HL-60 (cell line): ENCODE results near the gene PLIN1.

Source experiments
- DNase-seq, 2 experiments: peaks; one replicate each; pipeline ENCODE4 v3.0.0-alpha.2; 2010 to 2020; ENCODE audit warnings: low read depth in 1 of 2, low spot score in 1 of 2
- H3K27ac ChIP-seq: fragments of 250-450 bp; sonication (Bioruptor Pico); replicated peaks from 2 replicates; pipeline ENCODE4 v1.5.1; 2020; ENCODE audit warnings: mild to moderate bottlenecking, moderate library complexity
- H3K27me3 ChIP-seq: fragments of 250-450 bp; sonication (Bioruptor Pico); 2 replicates; pipeline ENCODE4 v1.5.1; 2021; ENCODE audit warnings: mild to moderate bottlenecking, moderate library complexity; ENCODE audit not compliant: insufficient read depth, poor library complexity, severe bottlenecking
- H3K4me3 ChIP-seq: replicated peaks from 2 replicates; pipeline ENCODE4 v1.5.1; 2011; ENCODE audit warnings: mild to moderate bottlenecking, control low read depth, low read length; ENCODE audit not compliant: insufficient read depth
- GABPA ChIP-seq: IDR thresholded peaks from 2 replicates; pipeline ENCODE4 v1.6.1; 2012; ENCODE audit warnings: low read depth
- POLR2AphosphoS5 ChIP-seq: IDR thresholded peaks from 2 replicates; pipeline ENCODE4 v1.6.1; 2012; ENCODE audit warnings: low read depth
- SPI1 ChIP-seq: IDR thresholded peaks from 2 replicates; pipeline ENCODE4 v1.6.1; 2012; ENCODE audit warnings: low read depth, mild to moderate bottlenecking, borderline replicate concordance
- TF ChIP-seq, protein P1 (sequence below): IDR thresholded peaks from 2 replicates; pipeline ENCODE4 v1.6.1; 2012; ENCODE audit warnings: low read depth; ENCODE audit not compliant: insufficient replicate concordance
- TF ChIP-seq, protein P2 (sequence below): IDR thresholded peaks from one replicate; pipeline ENCODE4 v1.5.1; 2011; ENCODE audit warnings: low read length, control low read depth, inconsistent platforms; ENCODE audit not compliant: insufficient read depth

PLIN1 gene

DNA sequence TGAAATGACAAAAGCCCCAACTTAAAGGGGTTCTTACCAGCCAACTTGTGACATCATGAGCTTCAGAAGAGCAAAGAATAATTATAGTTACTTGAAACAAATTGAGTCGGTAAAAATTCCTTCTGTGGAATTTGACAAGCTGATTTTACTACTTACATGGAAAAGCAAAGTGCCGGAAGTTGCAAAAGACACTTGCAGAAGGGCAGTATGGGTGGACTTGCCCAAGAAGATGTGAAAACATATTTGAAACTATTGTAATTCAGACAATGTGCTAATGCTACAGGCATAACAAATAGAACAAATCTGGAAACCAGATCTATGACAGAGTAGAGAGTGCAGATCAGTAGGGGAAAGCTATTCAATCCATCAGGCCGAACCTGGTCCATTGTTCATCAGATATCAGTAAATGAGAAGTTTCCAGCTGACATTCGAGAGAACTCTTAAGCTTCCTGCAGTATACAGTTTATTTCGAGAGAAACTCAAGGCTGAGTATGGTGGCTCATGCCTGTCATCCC is 21.4 kb downstream of the PLIN1 start:
- Histone ChIP-seq H3K4me3 (no peak overlapping the region), H3K27me3 (peaks cover 30% of the 10 kb centered on the region), H3K27ac (no peak overlapping the region)
- DNase-seq, result no peak
- TF ChIP-seq, protein P1, sequence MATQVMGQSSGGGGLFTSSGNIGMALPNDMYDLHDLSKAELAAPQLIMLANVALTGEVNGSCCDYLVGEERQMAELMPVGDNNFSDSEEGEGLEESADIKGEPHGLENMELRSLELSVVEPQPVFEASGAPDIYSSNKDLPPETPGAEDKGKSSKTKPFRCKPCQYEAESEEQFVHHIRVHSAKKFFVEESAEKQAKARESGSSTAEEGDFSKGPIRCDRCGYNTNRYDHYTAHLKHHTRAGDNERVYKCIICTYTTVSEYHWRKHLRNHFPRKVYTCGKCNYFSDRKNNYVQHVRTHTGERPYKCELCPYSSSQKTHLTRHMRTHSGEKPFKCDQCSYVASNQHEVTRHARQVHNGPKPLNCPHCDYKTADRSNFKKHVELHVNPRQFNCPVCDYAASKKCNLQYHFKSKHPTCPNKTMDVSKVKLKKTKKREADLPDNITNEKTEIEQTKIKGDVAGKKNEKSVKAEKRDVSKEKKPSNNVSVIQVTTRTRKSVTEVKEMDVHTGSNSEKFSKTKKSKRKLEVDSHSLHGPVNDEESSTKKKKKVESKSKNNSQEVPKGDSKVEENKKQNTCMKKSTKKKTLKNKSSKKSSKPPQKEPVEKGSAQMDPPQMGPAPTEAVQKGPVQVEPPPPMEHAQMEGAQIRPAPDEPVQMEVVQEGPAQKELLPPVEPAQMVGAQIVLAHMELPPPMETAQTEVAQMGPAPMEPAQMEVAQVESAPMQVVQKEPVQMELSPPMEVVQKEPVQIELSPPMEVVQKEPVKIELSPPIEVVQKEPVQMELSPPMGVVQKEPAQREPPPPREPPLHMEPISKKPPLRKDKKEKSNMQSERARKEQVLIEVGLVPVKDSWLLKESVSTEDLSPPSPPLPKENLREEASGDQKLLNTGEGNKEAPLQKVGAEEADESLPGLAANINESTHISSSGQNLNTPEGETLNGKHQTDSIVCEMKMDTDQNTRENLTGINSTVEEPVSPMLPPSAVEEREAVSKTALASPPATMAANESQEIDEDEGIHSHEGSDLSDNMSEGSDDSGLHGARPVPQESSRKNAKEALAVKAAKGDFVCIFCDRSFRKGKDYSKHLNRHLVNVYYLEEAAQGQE, result no peak
- TF ChIP-seq POLR2AphosphoS5 (no peak), SPI1 (no peak), GABPA (no peak)
- TF ChIP-seq, protein P2, sequence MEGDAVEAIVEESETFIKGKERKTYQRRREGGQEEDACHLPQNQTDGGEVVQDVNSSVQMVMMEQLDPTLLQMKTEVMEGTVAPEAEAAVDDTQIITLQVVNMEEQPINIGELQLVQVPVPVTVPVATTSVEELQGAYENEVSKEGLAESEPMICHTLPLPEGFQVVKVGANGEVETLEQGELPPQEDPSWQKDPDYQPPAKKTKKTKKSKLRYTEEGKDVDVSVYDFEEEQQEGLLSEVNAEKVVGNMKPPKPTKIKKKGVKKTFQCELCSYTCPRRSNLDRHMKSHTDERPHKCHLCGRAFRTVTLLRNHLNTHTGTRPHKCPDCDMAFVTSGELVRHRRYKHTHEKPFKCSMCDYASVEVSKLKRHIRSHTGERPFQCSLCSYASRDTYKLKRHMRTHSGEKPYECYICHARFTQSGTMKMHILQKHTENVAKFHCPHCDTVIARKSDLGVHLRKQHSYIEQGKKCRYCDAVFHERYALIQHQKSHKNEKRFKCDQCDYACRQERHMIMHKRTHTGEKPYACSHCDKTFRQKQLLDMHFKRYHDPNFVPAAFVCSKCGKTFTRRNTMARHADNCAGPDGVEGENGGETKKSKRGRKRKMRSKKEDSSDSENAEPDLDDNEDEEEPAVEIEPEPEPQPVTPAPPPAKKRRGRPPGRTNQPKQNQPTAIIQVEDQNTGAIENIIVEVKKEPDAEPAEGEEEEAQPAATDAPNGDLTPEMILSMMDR, result no peak

DNA sequence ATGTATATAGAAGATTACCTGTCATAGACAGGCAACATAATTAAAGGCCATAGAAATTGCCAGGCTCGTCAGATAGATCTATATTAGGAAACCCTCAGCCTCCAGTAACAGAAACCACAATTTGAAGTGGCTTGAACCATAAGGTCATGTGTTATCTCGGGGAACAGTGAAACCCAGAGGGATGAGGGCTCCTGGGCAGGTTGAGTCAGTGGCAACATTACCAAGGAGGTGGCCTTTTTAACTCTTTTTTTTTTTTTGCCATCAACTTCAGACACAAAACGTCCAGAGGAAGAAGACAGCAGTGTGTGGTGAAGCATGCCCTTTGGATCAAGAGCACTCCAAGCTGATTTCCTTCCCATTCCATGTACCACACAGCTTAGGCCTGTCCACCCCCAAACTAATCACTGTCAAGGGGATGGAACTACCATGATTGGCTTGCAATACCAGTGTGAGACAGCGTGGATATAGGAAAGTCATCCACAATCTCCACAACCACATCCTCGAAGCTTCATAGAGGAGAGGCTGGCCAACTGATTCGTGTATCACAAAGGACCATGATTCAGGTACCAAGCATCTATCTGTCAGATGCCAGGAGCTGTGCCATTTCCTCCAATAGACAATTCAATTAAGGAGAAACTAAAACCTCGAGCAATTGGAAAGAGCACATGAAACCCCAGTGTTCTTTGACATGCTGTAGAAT is 22.9 kb downstream of the PLIN1 start:
- TF ChIP-seq GABPA (no peak), SPI1 (no peak), POLR2AphosphoS5 (no peak)
- TF ChIP-seq, protein P2, result no peak
- TF ChIP-seq, protein P1, result no peak
- DNase-seq, result no peak
- no peak overlapping the region for H3K4me3 ChIP-seq
- H3K27me3 ChIP-seq, result peaks cover 30% of the 10 kb centered on the region
- H3K27ac ChIP-seq, result no peak overlapping the region

DNA sequence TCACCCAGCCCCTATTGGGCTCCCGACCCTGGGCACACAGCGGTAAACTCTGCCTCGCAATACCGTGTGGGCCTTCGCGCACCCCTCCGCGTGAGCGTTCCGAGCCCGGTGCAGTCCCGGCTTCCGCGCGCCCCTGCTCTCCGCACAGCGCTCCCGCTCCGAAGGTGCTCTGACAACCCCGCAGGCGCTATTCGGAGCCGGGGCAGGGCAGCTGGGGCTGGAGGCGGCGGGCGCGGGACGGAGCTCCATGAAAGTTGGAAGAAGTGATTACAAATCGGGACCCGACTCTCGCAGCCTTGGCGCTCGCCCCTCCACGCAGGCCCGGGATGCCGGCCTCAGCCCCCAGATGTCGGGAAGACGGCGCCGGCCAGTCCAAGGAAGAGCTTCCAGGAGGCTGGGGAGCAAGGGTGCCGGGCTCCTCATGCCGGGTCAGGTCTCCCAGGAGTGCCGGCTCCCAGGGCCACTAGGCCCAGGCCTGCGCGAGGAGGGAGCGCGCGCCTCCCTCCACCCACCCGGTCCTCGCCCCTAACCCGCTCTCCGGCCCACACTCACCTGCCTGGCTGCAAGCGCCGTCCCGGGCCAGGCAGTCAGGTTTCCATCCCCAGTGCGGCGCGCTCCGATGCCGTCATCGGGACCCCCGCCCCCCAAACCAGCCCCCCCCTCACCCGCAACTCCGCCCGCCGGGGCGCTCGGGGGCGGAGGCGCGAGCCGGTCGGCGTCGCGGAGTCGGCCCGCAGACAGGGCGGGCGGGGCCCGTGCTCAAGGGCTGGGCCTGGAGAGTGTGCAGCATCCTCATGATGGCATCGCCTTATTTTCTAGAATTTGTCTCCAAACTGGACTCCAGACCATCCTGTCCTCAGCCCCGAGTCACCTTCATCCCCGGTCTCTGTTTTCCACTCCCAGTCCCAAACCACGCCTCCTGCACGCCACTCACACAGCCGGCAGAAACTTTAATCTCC is 24.0 kb downstream of the PLIN1 start, which contains the start of gene KIF7:
TSS of gene KIF7 (minus strand) at position 621 of the 959 bp plus-strand sequence. CDS start 2,537 bp downstream, outside the sequence.
- Histone ChIP-seq H3K4me3 (peak within 1 kb of the TSS; percentile 19; the same call in 1 of the 2 replicates), H3K27me3 (peaks cover 30% of the 10 kb centered on the region), H3K27ac (no peak within 1 kb of the TSS)
- TF ChIP-seq GABPA (no peak), POLR2AphosphoS5 (no peak), SPI1 (no peak)
- TF ChIP-seq, protein P1, result no peak
- TF ChIP-seq, protein P2, result no peak
- DNase-seq, result no peak
